MCF 10A (cell line): ENCODE data around the gene KCNMB1. TPM values are rescaled to one million over a fixed set of nuclear protein-coding genes. Genes with fewer than 3 reads are reported as not detected.

Experiments used
- BruUV-seq: library from RNA; stranded (reverse); fragments of 400-500 nt; replicated peaks from 2 replicates; lab custom pipeline; 2021; lab: Mats Ljungman, UMichigan
- CTCF ChIA-PET: fragments of 300-600 bp; sonication (Branson Sonifier 250); formaldehyde crosslinking; extraction: SDS; loops from one replicate; lab custom pipeline; 2021; ENCODE audit warnings: antibody characterized with exemption, inconsistent platforms; lab: Yijun Ruan, JAX
- POLR2A ChIA-PET: fragments of 300-600, 350-650 bp; sonication (Branson Sonifier 250); formaldehyde crosslinking; extraction: SDS; loops from one replicate; lab custom pipeline; 2020; ENCODE audit warnings: antibody characterized with exemption, inconsistent platforms; lab: Yijun Ruan, JAX
- DNase-seq: peaks from one replicate; pipeline ENCODE4 v3.0.0-alpha.2; 2018; ENCODE audit not compliant: unreplicated experiment
- H3K27ac Mint-ChIP-seq: one replicate; pipeline ENCODE4 v1.8.0; 2022; ENCODE audit warnings: mild to moderate bottlenecking, low read depth, mixed read lengths; ENCODE audit not compliant: unreplicated experiment
- H3K27me3 Mint-ChIP-seq: one replicate; pipeline ENCODE4 v1.8.0; 2022; ENCODE audit warnings: mixed read lengths; ENCODE audit not compliant: insufficient read depth, unreplicated experiment
- H3K36me3 Mint-ChIP-seq: one replicate; pipeline ENCODE4 v1.8.0; 2022; ENCODE audit warnings: mild to moderate bottlenecking, moderate library complexity, mixed read lengths; ENCODE audit not compliant: insufficient read depth, unreplicated experiment
- H3K4me1 Mint-ChIP-seq: one replicate; pipeline ENCODE4 v1.8.0; 2022; ENCODE audit warnings: mixed read lengths; ENCODE audit not compliant: insufficient read depth, unreplicated experiment
- H3K4me3 Mint-ChIP-seq: one replicate; pipeline ENCODE4 v1.8.0; 2022; ENCODE audit warnings: mild to moderate bottlenecking, moderate library complexity, mixed read lengths; ENCODE audit not compliant: unreplicated experiment
- H3K9me3 Mint-ChIP-seq: one replicate; pipeline ENCODE4 v1.8.0; 2022; ENCODE audit warnings: mixed read lengths; ENCODE audit not compliant: unreplicated experiment
- CTCF ChIP-seq: fragments of 200-600 bp; IDR thresholded peaks from one replicate; pipeline ENCODE4 v1.8.0; 2022; ENCODE audit warnings: antibody characterized with exemption, mild to moderate bottlenecking; ENCODE audit not compliant: unreplicated experiment
- intact Hi-C: fragments of 100-400 bp; cut with micrococcal nuclease; formaldehyde crosslinking; loops from 2 replicates; pipeline ENCODE4 v1.14.1; 2022
- total RNA-seq: library from RNA; stranded (reverse); gene quantifications from 2 replicates; pipeline ENCODE4 v1.2.3, GENCODE V29; 2022

KCNMB1 gene
- total RNA-seq, 1 experiment from 2014 or later = not detected

- no TSS peak for BruUV-seq
- intact Hi-C loops = loop anchor here (1.0 to 2.0 kb wide), 2 partner anchors 71 to 113 kb away; no protein-coding TSS in a partner anchor
- peaks cover 6% of the 10 kb centered on the region for H3K27me3 Mint-ChIP-seq
- no peaks in the 10 kb centered on the region for H3K9me3 Mint-ChIP-seq
- ChIA-PET POLR2A (no interaction called here), CTCF (interaction anchor here (1.2 to 1.9 kb wide), 3 partner anchors 9 to 83 kb away, joined by 3 to 13 read pairs (median 3); no protein-coding TSS in a partner anchor)
- no peak for TF ChIP-seq CTCF
- no peak for DNase-seq
- no peaks in the 10 kb centered on the region for H3K36me3 Mint-ChIP-seq
- H3K27ac Mint-ChIP-seq = no peak overlapping the region
- no peak overlapping the region for H3K4me3 Mint-ChIP-seq
- H3K4me1 Mint-ChIP-seq = peaks cover 4% of the 10 kb centered on the region
Observed at GRCh38 chr5:170339780-170340167, 49.4 kb downstream of the KCNMB1 start.

- peak; percentile 46 for TF ChIP-seq CTCF
- Mint-ChIP-seq H3K27ac (no peak overlapping the region), H3K9me3 (no peaks in the 10 kb centered on the region), H3K4me1 (peaks cover 6% of the 10 kb centered on the region), H3K36me3 (no peaks in the 10 kb centered on the region), H3K27me3 (no peaks in the 10 kb centered on the region), H3K4me3 (no peak overlapping the region)
- intact Hi-C loops = loop anchor here (1.0 to 2.0 kb wide), 2 partner anchors 71 to 112 kb away; no protein-coding TSS in a partner anchor
- peak; percentile 66 for DNase-seq
- CTCF ChIA-PET = interaction anchor here (0.7 to 1.9 kb wide), 3 partner anchors 10 to 84 kb away, joined by 3 to 13 read pairs (median 3); no protein-coding TSS in a partner anchor
- POLR2A ChIA-PET = interaction anchor here (0.8 kb wide), 1 partner anchor 15 kb away, joined by 3 read pairs; no protein-coding TSS in a partner anchor
- no TSS peak for BruUV-seq
Observed at GRCh38 chr5:170338933-170339779, 50.0 kb downstream of the KCNMB1 start.

- Mint-ChIP-seq H3K4me1 (peaks cover 6% of the 10 kb centered on the region), H3K27me3 (no peaks in the 10 kb centered on the region), H3K4me3 (no peak overlapping the region), H3K36me3 (no peaks in the 10 kb centered on the region), H3K9me3 (no peaks in the 10 kb centered on the region), H3K27ac (no peak overlapping the region)
- ChIA-PET POLR2A (no interaction called here), CTCF (interaction anchor here (0.7 to 1.9 kb wide), 2 partner anchors 9 to 72 kb away, joined by 3 to 13 read pairs; no protein-coding TSS in a partner anchor)
- intact Hi-C loops = loop anchor here (2.0 kb wide), 1 partner anchor 111 kb away; no protein-coding TSS in a partner anchor
- no peak for DNase-seq
- no peak for TF ChIP-seq CTCF
- no TSS peak for BruUV-seq
Observed at GRCh38 chr5:170338291-170338690, 50.9 kb downstream of the KCNMB1 start.

GRCh38 chr5:170337045-170337733 is 52.0 kb downstream of the KCNMB1 start:
- no peak overlapping the region for H3K4me3 Mint-ChIP-seq
- H3K27me3 Mint-ChIP-seq = no peaks in the 10 kb centered on the region
- POLR2A ChIA-PET = no interaction called here
- intact Hi-C loops = no loop called here
- TF ChIP-seq CTCF = no peak
- no peak for DNase-seq
- no peaks in the 10 kb centered on the region for H3K9me3 Mint-ChIP-seq
- H3K27ac Mint-ChIP-seq = no peak overlapping the region
- CTCF ChIA-PET = no interaction called here
- H3K36me3 Mint-ChIP-seq = no peaks in the 10 kb centered on the region
- no TSS peak for BruUV-seq
- peaks cover 11% of the 10 kb centered on the region for H3K4me1 Mint-ChIP-seq
